ENCODE results near the gene TMEM178B.

TMEM178B gene

GRCh38 chr7:141144921-141145629 lies 71.2 kb downstream of the TMEM178B start:
- no peak for TF ChIP-seq POLR2AphosphoS5 (IDR thresholded peaks at IDR 0.05; ENCODE audit: low read depth, low read length)
- no peak for TF ChIP-seq REST (IDR thresholded peaks at IDR 0.05; ENCODE audit: insufficient read depth in 1 of 2, low read depth in 2 of 2, low read length in 2 of 2)
- no peak for TF ChIP-seq TAF1 (IDR thresholded peaks at IDR 0.05; ENCODE audit: borderline replicate concordance, insufficient read depth, low read length)
- no peak for TF ChIP-seq FOXP2 (optimal IDR thresholded peaks at IDR 0.05; ENCODE audit: borderline replicate concordance, extremely low read depth, extremely low read length, insufficient read depth)
- no peak for TF ChIP-seq SIN3A (IDR thresholded peaks at IDR 0.05; ENCODE audit: borderline replicate concordance, insufficient read depth, low read length)

- TF ChIP-seq TAF1 (IDR thresholded peaks at IDR 0.05; ENCODE audit: borderline replicate concordance, insufficient read depth, low read length) (no peak), REST (IDR thresholded peaks at IDR 0.05; ENCODE audit: insufficient read depth in 1 of 2, low read depth in 2 of 2, low read length in 2 of 2) (no peak), SIN3A (IDR thresholded peaks at IDR 0.05; ENCODE audit: borderline replicate concordance, insufficient read depth, low read length) (no peak), FOXP2 (optimal IDR thresholded peaks at IDR 0.05; ENCODE audit: borderline replicate concordance, extremely low read depth, extremely low read length, insufficient read depth) (no peak), POLR2AphosphoS5 (IDR thresholded peaks at IDR 0.05; ENCODE audit: low read depth, low read length) (no peak)
Measured at GRCh38 chr7:141145630-141145982, 71.7 kb downstream of the TMEM178B start.

- TF ChIP-seq SIN3A (IDR thresholded peaks at IDR 0.05; ENCODE audit: borderline replicate concordance, insufficient read depth, low read length) = no peak
- TF ChIP-seq REST (IDR thresholded peaks at IDR 0.05; ENCODE audit: insufficient read depth in 1 of 2, low read depth in 2 of 2, low read length in 2 of 2) = no peak
- TF ChIP-seq FOXP2 (optimal IDR thresholded peaks at IDR 0.05; ENCODE audit: borderline replicate concordance, extremely low read depth, extremely low read length, insufficient read depth) = no peak
- TF ChIP-seq POLR2AphosphoS5 (IDR thresholded peaks at IDR 0.05; ENCODE audit: low read depth, low read length) = no peak
- no peak for TF ChIP-seq TAF1 (IDR thresholded peaks at IDR 0.05; ENCODE audit: borderline replicate concordance, insufficient read depth, low read length)
Measured at GRCh38 chr7:141147482-141147881, 73.6 kb downstream of the TMEM178B start.

- TF ChIP-seq POLR2AphosphoS5 (IDR thresholded peaks at IDR 0.05; ENCODE audit: low read depth, low read length) (no peak), REST (IDR thresholded peaks at IDR 0.05; ENCODE audit: insufficient read depth in 1 of 2, low read depth in 2 of 2, low read length in 2 of 2) (no peak), TAF1 (IDR thresholded peaks at IDR 0.05; ENCODE audit: borderline replicate concordance, insufficient read depth, low read length) (no peak), SIN3A (IDR thresholded peaks at IDR 0.05; ENCODE audit: borderline replicate concordance, insufficient read depth, low read length) (no peak), FOXP2 (optimal IDR thresholded peaks at IDR 0.05; ENCODE audit: borderline replicate concordance, extremely low read depth, extremely low read length, insufficient read depth) (no peak)
Measured at GRCh38 chr7:141150465-141150864, 76.6 kb downstream of the TMEM178B start.

Measured in PFSK-1 (cell line).